Ishikawa (cell line): Measurements from ENCODE around the gene ZNF670.

Experiments
- CREB1 ChIP-seq: IDR thresholded peaks from 2 replicates; pipeline ENCODE4 v1.6.1; 2012; ENCODE audit warnings: low read depth
- EP300 ChIP-seq: IDR thresholded peaks from 2 replicates; pipeline ENCODE4 v1.6.1; 2012; ENCODE audit warnings: borderline replicate concordance
- FOXM1 ChIP-seq: IDR thresholded peaks from 2 replicates; pipeline ENCODE4 v1.6.1; 2012; ENCODE audit warnings: low read depth, borderline replicate concordance
- RAD21 ChIP-seq: IDR thresholded peaks from 2 replicates; pipeline ENCODE4 v1.6.1; 2012; ENCODE audit warnings: low read depth
- REST ChIP-seq: IDR thresholded peaks from 2 replicates; pipeline ENCODE4 v1.6.1; 2012; ENCODE audit warnings: low read depth, mild to moderate bottlenecking
- TAF1 ChIP-seq: IDR thresholded peaks from 2 replicates; pipeline ENCODE4 v1.6.1; 2012; ENCODE audit warnings: low read depth, mild to moderate bottlenecking
- TEAD4 ChIP-seq: IDR thresholded peaks from 2 replicates; pipeline ENCODE4 v1.6.1; 2012
- YY1 ChIP-seq: IDR thresholded peaks from 2 replicates; pipeline ENCODE4 v1.6.1; 2012; ENCODE audit warnings: low read depth
- TF ChIP-seq, protein P1 (sequence below): IDR thresholded peaks from 2 replicates; pipeline ENCODE4 v1.6.1; 2012
- TF ChIP-seq, protein P2 (sequence below): IDR thresholded peaks from 2 replicates; pipeline ENCODE4 v1.6.1; 2012

DNA sequence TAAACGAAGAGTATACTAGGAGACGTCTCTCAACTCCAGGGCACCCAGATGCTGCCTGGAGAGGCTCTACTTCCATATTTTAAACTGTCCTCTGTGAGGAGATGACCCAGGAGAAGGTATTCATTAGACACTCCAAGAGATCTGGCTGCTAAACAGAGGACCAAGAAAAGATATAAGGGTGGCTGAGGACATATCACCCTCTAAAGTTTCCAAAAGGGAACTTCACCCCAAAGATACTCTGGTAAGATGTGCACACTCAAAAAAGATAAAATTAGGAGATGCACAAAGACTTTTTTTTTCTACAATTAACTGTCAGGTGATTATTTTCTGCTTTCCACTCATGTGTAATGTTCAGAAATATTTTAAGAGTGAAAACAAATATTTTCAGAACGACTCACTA, 1.4 kb downstream of the ZNF670 start:
- no peak for TF ChIP-seq EP300
- TF ChIP-seq TAF1: no peak
- TF ChIP-seq, protein P1, sequence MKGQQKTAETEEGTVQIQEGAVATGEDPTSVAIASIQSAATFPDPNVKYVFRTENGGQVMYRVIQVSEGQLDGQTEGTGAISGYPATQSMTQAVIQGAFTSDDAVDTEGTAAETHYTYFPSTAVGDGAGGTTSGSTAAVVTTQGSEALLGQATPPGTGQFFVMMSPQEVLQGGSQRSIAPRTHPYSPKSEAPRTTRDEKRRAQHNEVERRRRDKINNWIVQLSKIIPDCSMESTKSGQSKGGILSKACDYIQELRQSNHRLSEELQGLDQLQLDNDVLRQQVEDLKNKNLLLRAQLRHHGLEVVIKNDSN: no peak
- TF ChIP-seq YY1: no peak
- no peak for TF ChIP-seq CREB1
- no peak for TF ChIP-seq FOXM1
- 0 out of 2 replicates have a peak, but pooled peaks have one; percentile 4 for TF ChIP-seq RAD21
- no peak for TF ChIP-seq REST
- TF ChIP-seq, protein P2, sequence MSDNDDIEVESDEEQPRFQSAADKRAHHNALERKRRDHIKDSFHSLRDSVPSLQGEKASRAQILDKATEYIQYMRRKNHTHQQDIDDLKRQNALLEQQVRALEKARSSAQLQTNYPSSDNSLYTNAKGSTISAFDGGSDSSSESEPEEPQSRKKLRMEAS: no peak
- TF ChIP-seq TEAD4: no peak
